K562 (cell line): ENCODE results near the gene DAPK1. TPM values are rescaled to one million over a fixed set of nuclear protein-coding genes. Genes with fewer than 3 reads are reported as not detected.

ENCODE experiments used
- ATAC-seq: fragments of 200-7000 bp; cut with Tn5 transposase; 3 replicates; pipeline ENCODE4 v1.9.1; 2020; ENCODE audit warnings: moderate library complexity
- BruUV-seq: library from RNA; stranded (reverse); fragments of 400-500 nt; replicated peaks from 2 replicates; lab custom pipeline; 2021; lab: Mats Ljungman, UMichigan
- CTCF ChIA-PET: fragments of 300-600 bp; formaldehyde crosslinking; extraction: SDS; loops from one replicate; lab custom pipeline; 2021; ENCODE audit warnings: low intra/inter-chr PET ratio; lab: Yijun Ruan, JAX
- POLR2A ChIA-PET: fragments of 300-600, 350-650 bp; sonication (Branson Sonifier 250); formaldehyde crosslinking; extraction: SDS; loops from one replicate; lab custom pipeline; 2021; ENCODE audit warnings: antibody characterized with exemption, inconsistent platforms; lab: Yijun Ruan, JAX
- DNase-seq, 4 experiments: peaks; one replicate each; pipeline versions ENCODE4 v3.0.0 to v3.0.0-alpha.2; 2011 to 2018; ENCODE audit warnings: low spot score in 3 of 4, mixed read lengths in 3 of 4; ENCODE audit errors: extremely low read depth in 1 of 4
- FAIRE-seq: peaks from 2 replicates; lab custom pipeline; 2011; peaks lifted over from hg19 to GRCh38; lab: Jason Lieb, UNC
- H2AFZ ChIP-seq: 2 replicates; pipeline ENCODE4 v1.6.0; 2011; ENCODE audit warnings: low read depth, low read length, control low read depth, inconsistent platforms
- H3K27ac ChIP-seq: fragments of 200-600 bp; 3 replicates; pipeline ENCODE4 v1.8.0; 2011; ENCODE audit warnings: low read depth, mild to moderate bottlenecking, control low read depth, inconsistent platforms, low read length, moderate library complexity, mixed read lengths; ENCODE audit errors: extremely low read depth
- H3K27me3 ChIP-seq, 2 experiments: fragments of 300-600 bp in 1 of 2; 2 replicates in 1 of 2; 3 replicates in 1 of 2; pipeline versions ENCODE4 v1.6.0 to v1.8.0; 2011; ENCODE audit warnings: inconsistent platforms in 2 of 2, low read length in 2 of 2, mild to moderate bottlenecking in 1 of 2, mixed read lengths in 1 of 2, moderate library complexity in 1 of 2; ENCODE audit not compliant: control insufficient read depth in 2 of 2, insufficient read depth in 2 of 2
- H3K36me3 ChIP-seq: fragments of 300-600 bp; 3 replicates; pipeline ENCODE4 v1.8.0; 2011; ENCODE audit warnings: mild to moderate bottlenecking, low read length, inconsistent platforms; ENCODE audit not compliant: control insufficient read depth, insufficient read depth
- H3K4me1 ChIP-seq, 2 experiments: fragments of 200-600 bp in 1 of 2; replicated peaks in 1 of 2; 2 replicates in 1 of 2; 3 replicates in 1 of 2; pipeline versions ENCODE4 v1.5.1 to v1.8.0; 2011; ENCODE audit warnings: inconsistent platforms in 2 of 2, low read length in 2 of 2, mild to moderate bottlenecking in 1 of 2, mixed read lengths in 1 of 2, moderate library complexity in 1 of 2; ENCODE audit not compliant: control insufficient read depth in 2 of 2, insufficient read depth in 2 of 2
- H3K4me2 ChIP-seq: 2 replicates; pipeline ENCODE4 v1.6.1; 2011; ENCODE audit warnings: low read length, control low read depth, inconsistent platforms, mixed read lengths; ENCODE audit not compliant: insufficient read depth
- H3K4me3 ChIP-seq: fragments of 200-600 bp; sonication (generic), shearing (Covaris generic); 2 replicates; pipeline ENCODE4 v1.5.1; 2016; ENCODE audit warnings: control low read depth, inconsistent platforms
- H3K79me2 ChIP-seq: fragments of 200-600 bp; 3 replicates; pipeline ENCODE4 v1.8.0; 2011; ENCODE audit warnings: low read length, inconsistent platforms; ENCODE audit not compliant: control insufficient read depth, insufficient read depth
- H3K9ac ChIP-seq, 2 experiments: 2 replicates each; pipeline versions ENCODE4 v1.6.0 to v1.6.1; 2011; ENCODE audit warnings: low read depth in 2 of 2, low read length in 2 of 2, control low read depth in 1 of 2, inconsistent platforms in 1 of 2, mild to moderate bottlenecking in 1 of 2, mixed read lengths in 1 of 2; ENCODE audit not compliant: insufficient read depth in 1 of 2
- H3K9me1 ChIP-seq: one replicate; pipeline ENCODE4 v1.6.0; 2011; ENCODE audit warnings: inconsistent platforms, mild to moderate bottlenecking, low read length, moderate library complexity; ENCODE audit not compliant: control insufficient read depth, insufficient read depth
- H3K9me3 ChIP-seq: replicated peaks from 2 replicates; pipeline ENCODE4 v1.5.1; 2011; ENCODE audit warnings: low read depth, low read length, inconsistent platforms; ENCODE audit not compliant: control insufficient read depth, insufficient read depth
- H4K20me1 ChIP-seq: replicated peaks from 2 replicates; pipeline ENCODE4 v1.6.1; 2011; ENCODE audit warnings: low read length, inconsistent platforms, mixed read lengths; ENCODE audit not compliant: control insufficient read depth, insufficient read depth
- BRF2 ChIP-seq: IDR thresholded peaks from 3 replicates; pipeline ENCODE4 v1.6.1; 2011; ENCODE audit warnings: borderline replicate concordance, mild to moderate bottlenecking; ENCODE audit not compliant: insufficient read length, insufficient read depth
- CEBPB ChIP-seq: fragments of 450-650 bp; IDR thresholded peaks from 2 replicates; pipeline ENCODE4 v1.6.1; 2016; ENCODE audit warnings: missing genetic modification characterization, missing compliant biosample characterization
- CEBPG ChIP-seq, 3 experiments: fragments of 200-800 bp in 1 of 3; sonication (Bioruptor generic) in 1 of 3; sonication (generic) in 1 of 3; formaldehyde crosslinking in 1 of 3; IDR thresholded peaks in 2 of 3; conservative IDR thresholded peaks in 1 of 3; 2 replicates each; pipeline versions ENCODE4 v1.6.1 to v1.8.0; 2016 to 2022; ENCODE audit warnings: missing compliant biosample characterization in 2 of 3, missing genetic modification characterization in 2 of 3, mild to moderate bottlenecking in 1 of 3, missing genetic modification reagents in 1 of 3
- RHOXF2B ChIP-seq: fragments of 250-450 bp; sonication (Bioruptor Pico); conservative IDR thresholded peaks from 2 replicates; pipeline ENCODE4 v1.5.1; 2021
- ZNF121 ChIP-seq: sonication (generic); formaldehyde crosslinking; conservative IDR thresholded peaks from 2 replicates; pipeline ENCODE4 v1.8.0; 2022; ENCODE audit warnings: missing genetic modification reagents
- ZNF512 ChIP-seq: IDR thresholded peaks from 2 replicates; pipeline ENCODE4 v1.6.1; 2016; ENCODE audit warnings: missing genetic modification characterization, missing compliant biosample characterization
- WGBS: fragments of 100-300 bp; shearing (Covaris generic); methylation state at CpG from one replicate; pipeline ENCODE4 v1.1.6; 2016; ENCODE audit warnings: low coverage, mixed read lengths; ENCODE audit not compliant: insufficient coverage; ENCODE audit errors: missing lambda C conversion rate; 5-methylcytosine and 5-hydroxymethylcytosine counted together
- in situ Hi-C: fragments of 300-500 bp; cut with MboI; formaldehyde crosslinking; loops from 4 replicates; pipeline ENCODE4 v1.15.0; 2018; ENCODE audit warnings: inconsistent platforms, mixed read lengths
- intact Hi-C: fragments of 100-400 bp; cut with micrococcal nuclease; formaldehyde crosslinking; loops from 2 replicates; pipeline ENCODE4 v1.14.2; 2022
- polyA plus RNA-seq, 8 experiments: library from polyadenylated mRNA; depleted of rRNA in 4 of 8; stranded (reverse) in 5 of 8; unstranded in 3 of 8; fragments of >200 nt; fragmentation: Nextera tagmentation in 2 of 8; fragmentation: Illumina TruSeq in 1 of 8; extraction: Ambion mirVana in 2 of 8; extraction: Trizol in 1 of 8; gene quantifications; 2 replicates each; pipeline versions ENCODE4 v1.2.1 to v1.2.3, GENCODE V29; 2011 to 2014; ENCODE audit warnings: inconsistent platforms in 1 of 8, missing spikeins in 1 of 8
- total RNA-seq, 7 experiments: library from RNA; depleted of rRNA in 6 of 7; stranded (reverse); fragments of >200 nt in 6 of 7; fragmentation: Illumina TruSeq in 2 of 7; extraction: Trizol in 2 of 7; gene quantifications; 2 replicates each; pipeline versions ENCODE4 v1.2.1 to v1.2.3, GENCODE V29; 2011 to 2021; ENCODE audit warnings: low replicate concordance in 1 of 7

Gene DAPK1
- total and polyA plus RNA-seq, 9 of the 15 experiments (the other 6 are each of a cell fraction or from before 2014, with no cell fraction given) = 1.7 to 26.4 (median 15.8) TPM

DNA sequence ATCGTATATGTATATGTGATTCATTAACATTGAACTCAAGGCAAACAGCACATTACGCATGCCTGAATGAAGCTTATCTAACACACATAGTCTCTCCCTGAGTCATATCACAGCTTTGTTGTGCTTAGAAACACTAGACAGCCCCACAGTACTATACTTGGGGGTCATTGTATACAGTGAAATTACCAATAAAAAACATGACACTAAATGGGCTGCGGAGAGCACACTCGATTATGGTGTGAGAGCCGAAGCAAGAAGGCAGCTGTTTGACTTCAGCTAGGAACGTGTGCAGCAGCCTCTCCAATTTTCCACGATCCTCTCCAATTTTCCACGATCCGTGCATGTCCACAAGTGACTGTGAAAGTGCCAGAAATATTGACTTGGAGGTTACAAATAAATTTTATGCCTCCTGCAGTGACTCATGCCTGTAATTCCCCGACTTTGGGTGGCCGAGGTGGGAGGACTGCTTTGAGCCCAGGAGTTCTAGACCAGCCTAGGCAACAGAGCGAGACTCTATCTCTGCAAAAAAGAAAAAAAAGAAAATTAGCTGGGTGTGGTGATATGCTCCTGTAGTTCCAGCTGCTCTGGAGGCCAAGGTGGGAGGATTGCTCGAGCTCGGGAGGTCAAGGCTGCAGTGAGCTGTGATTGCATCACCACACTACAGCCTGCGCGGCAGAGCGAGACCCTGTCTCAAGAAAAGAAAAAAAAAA is 102.4 kb downstream of the DAPK1 start (continued):
- no peak for TF ChIP-seq ZNF512 (tag)
- TF ChIP-seq BRF2 = no peak
- TF ChIP-seq ZNF121 (CRISPR knock-in tag) = no peak
- TF ChIP-seq CEBPG (CRISPR knock-in tag; IDR thresholded peaks at IDR 0.05) = no peak; the same call in 1 of the 2 replicates
- TF ChIP-seq CEBPG (tag; conservative IDR thresholded peaks at IDR 0.05 in 1 of 2, IDR thresholded peaks at IDR 0.05 in 1 of 2) = 0 out of 4 replicates have a peak, but pooled peaks of 1 of the 2 experiments have one; percentile 12

DNA sequence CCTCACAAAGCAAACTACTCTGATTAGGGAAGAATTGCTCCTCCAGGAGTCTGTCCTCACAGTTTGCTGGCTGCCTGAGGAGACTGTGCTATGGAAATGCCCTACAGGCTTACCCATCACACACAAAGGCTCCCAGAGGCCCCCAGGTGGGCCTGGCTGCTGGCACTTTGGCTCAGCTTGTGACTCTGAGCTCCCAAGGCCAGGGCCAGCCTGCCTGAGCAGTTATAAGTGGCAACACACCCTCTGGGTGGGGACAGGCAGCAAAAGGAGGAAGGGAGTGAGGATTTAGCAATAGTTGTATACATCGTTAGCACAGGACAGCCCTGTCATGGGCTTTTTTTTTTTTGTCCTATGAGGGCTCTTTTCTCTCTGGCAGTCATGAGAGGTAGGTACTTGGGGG is 103.5 kb downstream of the DAPK1 start:
- no peaks in the 10 kb centered on the region for H3K9me3 ChIP-seq
- peaks cover 3% of the 10 kb centered on the region for H4K20me1 ChIP-seq
- intact Hi-C loops = no loop called here
- H3K4me3 ChIP-seq = no peak overlapping the region
- peaks cover 14 to 30% of the 10 kb centered on the region in 2 experiments for H3K4me1 ChIP-seq
- DNase-seq (no peak), ATAC-seq (no peak), FAIRE-seq (no peak)
- ChIA-PET CTCF (no interaction called here), POLR2A (interaction anchor here (0.6 to 0.8 kb wide), 2 partner anchors 7 to 57 kb away, joined by 3 to 4 read pairs; no protein-coding TSS in a partner anchor)
- no peaks in the 10 kb centered on the region for H3K9me1 ChIP-seq
- no peak overlapping the region for H2AFZ ChIP-seq
- no TSS peak for BruUV-seq
- H3K9ac ChIP-seq = no peak overlapping the region
- TF ChIP-seq RHOXF2B (no peak), CEBPB (tag) (0 out of 2 replicates have a peak, but pooled peaks have one; percentile 9)
- TF ChIP-seq, all 486 proteins: peak for 1
- no peak overlapping the region for H3K27ac ChIP-seq
- peaks cover 15% of the 10 kb centered on the region; the same call in 2 of the 3 replicates for H3K36me3 ChIP-seq
- no peak overlapping the region for H3K4me2 ChIP-seq
- WGBS = no CpG with 5 or more reads among the region's 1 CpG
- H3K27me3 ChIP-seq = no peaks in the 10 kb centered on the region
- in situ Hi-C loops = no loop called here
- H3K79me2 ChIP-seq = peaks cover 3% of the 10 kb centered on the region; the same call in 2 of the 3 replicates
